HepG2 (cell line): ENCODE data around the gene EMILIN1. TPM values are rescaled to one million over a fixed set of nuclear protein-coding genes. Genes with fewer than 3 reads are reported as not detected.

ENCODE experiments used
- HDAC1 ChIP-seq: sonication (generic); formaldehyde crosslinking; IDR thresholded peaks from 2 replicates; pipeline ENCODE4 v1.5.1; 2020; ENCODE audit warnings: mild to moderate bottlenecking, missing genetic modification reagents
- SALL1 ChIP-seq: sonication (generic); formaldehyde crosslinking; IDR thresholded peaks from 2 replicates; pipeline ENCODE4 v1.8.0; 2022; ENCODE audit warnings: mild to moderate bottlenecking, missing genetic modification reagents
- ZMYM3 ChIP-seq: sonication (generic); formaldehyde crosslinking; IDR thresholded peaks from 2 replicates; pipeline ENCODE4 v1.5.1; 2020; ENCODE audit warnings: mild to moderate bottlenecking, missing genetic modification reagents
- ZNF260 ChIP-seq: sonication (generic); formaldehyde crosslinking; IDR thresholded peaks from 2 replicates; pipeline ENCODE4 v1.4.0; 2020; ENCODE audit warnings: missing genetic modification reagents, low read depth, mild to moderate bottlenecking, borderline replicate concordance
- ZNF770 ChIP-seq: sonication (generic); formaldehyde crosslinking; IDR thresholded peaks from 2 replicates; pipeline ENCODE4 v1.5.0; 2020; ENCODE audit warnings: mild to moderate bottlenecking, missing genetic modification reagents
- polyA plus RNA-seq, 8 experiments: library from polyadenylated mRNA; depleted of rRNA in 3 of 8; stranded (reverse) in 7 of 8; unstranded in 1 of 8; fragments of >200 nt; fragmentation: Illumina TruSeq in 4 of 8; extraction: Trizol in 4 of 8; gene quantifications; 2 replicates each; pipeline versions ENCODE4 v1.2.1 to v1.2.3, GENCODE V29; 2011 to 2016; ENCODE audit warnings: low read depth in 4 of 8, missing spikeins in 1 of 8, mixed read lengths in 1 of 8; ENCODE audit not compliant: insufficient read depth in 1 of 8
- total RNA-seq, 5 experiments: library from RNA; depleted of rRNA; stranded (reverse); fragments of >200 nt; fragmentation: Illumina TruSeq; extraction: Trizol; gene quantifications; 2 replicates each; pipeline ENCODE4 v1.2.3, GENCODE V29; 2016; ENCODE audit warnings: low read depth in 1 of 5
- TF ChIP-seq, protein P1 (sequence below): sonication (generic); formaldehyde crosslinking; conservative IDR thresholded peaks from 2 replicates; pipeline ENCODE4 v1.4.0; 2020; ENCODE audit warnings: mild to moderate bottlenecking, missing genetic modification reagents, moderate library complexity

Gene EMILIN1
- total and polyA plus RNA-seq, 2 of the 13 experiments (the other 11 are each of a cell fraction or from before 2014, with no cell fraction given): 8.1 to 9.7 TPM

GRCh38 chr2:27087823-27088410 lies 9.5 kb downstream of the EMILIN1 start (continued):
- TF ChIP-seq ZNF770 (CRISPR knock-in tag) (peak; percentile 98), HDAC1 (CRISPR knock-in tag) (0 out of 2 replicates have a peak, but pooled peaks have one; percentile 23), ZNF260 (no peak), SALL1 (CRISPR knock-in tag) (peak; percentile 20; the same call in 1 of the 2 replicates), ZMYM3 (CRISPR knock-in tag) (peak; percentile 77)
- TF ChIP-seq, protein P1, sequence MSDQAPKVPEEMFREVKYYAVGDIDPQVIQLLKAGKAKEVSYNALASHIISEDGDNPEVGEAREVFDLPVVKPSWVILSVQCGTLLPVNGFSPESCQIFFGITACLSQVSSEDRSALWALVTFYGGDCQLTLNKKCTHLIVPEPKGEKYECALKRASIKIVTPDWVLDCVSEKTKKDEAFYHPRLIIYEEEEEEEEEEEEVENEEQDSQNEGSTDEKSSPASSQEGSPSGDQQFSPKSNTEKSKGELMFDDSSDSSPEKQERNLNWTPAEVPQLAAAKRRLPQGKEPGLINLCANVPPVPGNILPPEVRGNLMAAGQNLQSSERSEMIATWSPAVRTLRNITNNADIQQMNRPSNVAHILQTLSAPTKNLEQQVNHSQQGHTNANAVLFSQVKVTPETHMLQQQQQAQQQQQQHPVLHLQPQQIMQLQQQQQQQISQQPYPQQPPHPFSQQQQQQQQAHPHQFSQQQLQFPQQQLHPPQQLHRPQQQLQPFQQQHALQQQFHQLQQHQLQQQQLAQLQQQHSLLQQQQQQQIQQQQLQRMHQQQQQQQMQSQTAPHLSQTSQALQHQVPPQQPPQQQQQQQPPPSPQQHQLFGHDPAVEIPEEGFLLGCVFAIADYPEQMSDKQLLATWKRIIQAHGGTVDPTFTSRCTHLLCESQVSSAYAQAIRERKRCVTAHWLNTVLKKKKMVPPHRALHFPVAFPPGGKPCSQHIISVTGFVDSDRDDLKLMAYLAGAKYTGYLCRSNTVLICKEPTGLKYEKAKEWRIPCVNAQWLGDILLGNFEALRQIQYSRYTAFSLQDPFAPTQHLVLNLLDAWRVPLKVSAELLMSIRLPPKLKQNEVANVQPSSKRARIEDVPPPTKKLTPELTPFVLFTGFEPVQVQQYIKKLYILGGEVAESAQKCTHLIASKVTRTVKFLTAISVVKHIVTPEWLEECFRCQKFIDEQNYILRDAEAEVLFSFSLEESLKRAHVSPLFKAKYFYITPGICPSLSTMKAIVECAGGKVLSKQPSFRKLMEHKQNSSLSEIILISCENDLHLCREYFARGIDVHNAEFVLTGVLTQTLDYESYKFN: 0 out of 2 replicates have a peak, but pooled peaks have one; percentile 12
